G401 (cell line): Measurements from ENCODE around the gene RBP2. TPM values are rescaled to one million over a fixed set of nuclear protein-coding genes. Genes with fewer than 3 reads are reported as not detected.
A peak's percentile ranks its signal among the peaks of the same experiment; 100 is the strongest.

Source experiments
- DNase-seq: peaks from one replicate; pipeline ENCODE4 v3.0.0-alpha.2; 2015; ENCODE audit warnings: low spot score
- in situ Hi-C: cut with HindIII; loops from 2 replicates; pipeline ENCODE4 v1.10.0; 2016; ENCODE audit warnings: low sequenced_read_pairs, mixed read lengths
- total RNA-seq: library from RNA; depleted of rRNA; stranded (reverse); fragments of >200 nt; shearing (Covaris generic); gene quantifications from 2 replicates; pipeline ENCODE4 v1.2.3, GENCODE V29; 2014

The RBP2 gene
- total RNA-seq, 1 experiment from 2014 or later = not detected

GRCh38 chr3:139450159-139450558 is 26.2 kb downstream of the RBP2 start:
- in situ Hi-C loops = no loop called here
- DNase-seq = no peak

GRCh38 chr3:139449566-139449965 is 26.8 kb downstream of the RBP2 start:
- in situ Hi-C loops = no loop called here
- DNase-seq = no peak

GRCh38 chr3:139448104-139448503 is 28.2 kb downstream of the RBP2 start:
- no peak for DNase-seq
- in situ Hi-C loops = no loop called here

- in situ Hi-C loops = no loop called here
- no peak for DNase-seq
Measured at GRCh38 chr3:139447486-139447885, 28.8 kb downstream of the RBP2 start.

GRCh38 chr3:139444446-139444845 is 31.9 kb downstream of the RBP2 start:
- no peak for DNase-seq
- in situ Hi-C loops = no loop called here

GRCh38 chr3:139443186-139443585 is 33.1 kb downstream of the RBP2 start:
- no peak for DNase-seq
- in situ Hi-C loops = no loop called here

- in situ Hi-C loops = no loop called here
- DNase-seq = no peak
Measured at GRCh38 chr3:139441656-139442055, 34.7 kb downstream of the RBP2 start.

- in situ Hi-C loops = no loop called here
- no peak for DNase-seq
Measured at GRCh38 chr3:139440639-139441556, 35.4 kb downstream of the RBP2 start.

GRCh38 chr3:139439278-139439677 is 37.0 kb downstream of the RBP2 start:
- no peak for DNase-seq
- in situ Hi-C loops = no loop called here

- DNase-seq = no peak
- in situ Hi-C loops = no loop called here
Measured at GRCh38 chr3:139434764-139435307, 41.5 kb downstream of the RBP2 start.

- in situ Hi-C loops = no loop called here
- DNase-seq = no peak
Measured at GRCh38 chr3:139434228-139434627, 42.1 kb downstream of the RBP2 start.

GRCh38 chr3:139433089-139433488 is 43.2 kb downstream of the RBP2 start:
- in situ Hi-C loops = no loop called here
- DNase-seq = no peak

GRCh38 chr3:139430493-139430892 is 45.8 kb downstream of the RBP2 start:
- no peak for DNase-seq
- in situ Hi-C loops = no loop called here

- peak; percentile 69 for DNase-seq
- in situ Hi-C loops = no loop called here
Measured at GRCh38 chr3:139427283-139428060, 48.8 kb downstream of the RBP2 start.

GRCh38 chr3:139425745-139426400 is 50.4 kb downstream of the RBP2 start:
- DNase-seq = no peak
- in situ Hi-C loops = no loop called here

- DNase-seq = no peak
- in situ Hi-C loops = no loop called here
Measured at GRCh38 chr3:139423232-139423631, 53.1 kb downstream of the RBP2 start.

GRCh38 chr3:139421460-139421859 is 54.9 kb downstream of the RBP2 start:
- in situ Hi-C loops = no loop called here

GRCh38 chr3:139421040-139421439 is 55.3 kb downstream of the RBP2 start:
- in situ Hi-C loops = no loop called here
- DNase-seq = no peak

More at GRCh38 chr3:139421460-139421859, 54.9 kb downstream of the RBP2 start:
- no peak for DNase-seq

GRCh38 chr3:139418144-139418543 is 58.2 kb downstream of the RBP2 start:
- DNase-seq = no peak
- in situ Hi-C loops = no loop called here
